ENCODE data around the gene VPS50.

Gene VPS50

DNA sequence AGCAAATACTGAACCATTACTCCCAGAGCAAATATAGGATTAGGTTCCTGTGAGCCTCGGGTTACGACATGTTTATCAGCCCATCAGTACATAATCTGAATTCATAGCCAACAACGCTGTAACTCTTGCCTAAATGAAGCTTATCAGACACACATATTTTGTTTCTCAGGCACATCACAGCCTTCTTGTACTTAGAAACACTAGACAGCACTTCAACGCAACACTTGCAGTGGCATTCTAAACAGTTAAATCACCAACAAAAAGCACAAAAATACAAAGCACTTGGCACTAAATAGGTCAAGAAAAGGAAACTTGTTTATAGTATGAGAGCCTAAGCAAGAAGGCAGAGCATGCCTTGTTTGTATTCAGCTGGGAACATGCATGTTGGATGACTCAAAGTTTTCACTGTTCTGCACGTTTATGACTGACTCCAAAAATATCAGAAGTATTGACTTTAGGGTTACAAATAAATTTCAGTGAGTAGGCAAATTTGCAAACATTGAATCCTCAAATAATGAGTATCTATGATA, 75.0 kb downstream of the VPS50 start:
- H3K27ac ChIP-seq (ENCODE audit: low read depth, low read length): no peak overlapping the region
- H3K9me2 ChIP-seq (replicated peaks; ENCODE audit: control insufficient read depth, low read length): no peaks in the 10 kb centered on the region
- no peaks in the 10 kb centered on the region for H3K9me3 ChIP-seq (ENCODE audit: control insufficient read depth, insufficient read depth, low read length)
- no peaks in the 10 kb centered on the region for H3K27me3 ChIP-seq (ENCODE audit: control insufficient read depth, low read length)
- no peaks in the 10 kb centered on the region for H3K4me1 ChIP-seq (ENCODE audit: control insufficient read depth, low read length)
- TF ChIP-seq CTCF (IDR thresholded peaks at IDR 0.05; ENCODE audit: low read depth, low read length, poor library complexity, severe bottlenecking) (no peak), EZH2phosphoT487 (IDR thresholded peaks at IDR 0.05; ENCODE audit: borderline replicate concordance, low read length) (no peak)
- no peaks in the 10 kb centered on the region for H3K79me2 ChIP-seq (ENCODE audit: control insufficient read depth, low read length)
- H3F3A ChIP-seq (ENCODE audit: control insufficient read depth, insufficient read depth): no peaks in the 10 kb centered on the region
- H4K20me1 ChIP-seq (ENCODE audit: control insufficient read depth, insufficient read depth, low read depth, low read length): no peaks in the 10 kb centered on the region
- H3K4me2 ChIP-seq (ENCODE audit: low read length): no peak overlapping the region
- no peak overlapping the region for H3K4me3 ChIP-seq (ENCODE audit: low read length)
- H3K36me3 ChIP-seq (ENCODE audit: control insufficient read depth, low read length): no peaks in the 10 kb centered on the region

- Histone ChIP-seq H3K27ac (ENCODE audit: low read depth, low read length) (no peak overlapping the region), H3K79me2 (ENCODE audit: control insufficient read depth, low read length) (no peaks in the 10 kb centered on the region), H3K9me2 (replicated peaks; ENCODE audit: control insufficient read depth, low read length) (no peaks in the 10 kb centered on the region), H3K27me3 (ENCODE audit: control insufficient read depth, low read length) (no peaks in the 10 kb centered on the region), H3K4me2 (ENCODE audit: low read length) (no peak overlapping the region), H3K4me3 (ENCODE audit: low read length) (no peak overlapping the region), H3K9me3 (ENCODE audit: control insufficient read depth, insufficient read depth, low read length) (no peaks in the 10 kb centered on the region), H3F3A (ENCODE audit: control insufficient read depth, insufficient read depth) (no peaks in the 10 kb centered on the region), H3K4me1 (ENCODE audit: control insufficient read depth, low read length) (no peaks in the 10 kb centered on the region), H3K36me3 (ENCODE audit: control insufficient read depth, low read length) (peaks cover 3% of the 10 kb centered on the region; the same call in 1 of the 2 replicates), H4K20me1 (ENCODE audit: control insufficient read depth, insufficient read depth, low read depth, low read length) (no peaks in the 10 kb centered on the region)
- TF ChIP-seq CTCF (IDR thresholded peaks at IDR 0.05; ENCODE audit: low read depth, low read length, poor library complexity, severe bottlenecking): no peak
- no peak for TF ChIP-seq EZH2phosphoT487 (IDR thresholded peaks at IDR 0.05; ENCODE audit: borderline replicate concordance, low read length)
These were observed 75.8 kb downstream of the VPS50 start for GRCh38 chr7:93307943-93308342.

GRCh38 chr7:93310346-93310745, 78.2 kb downstream of the VPS50 start:
- Histone ChIP-seq H3K4me3 (ENCODE audit: low read length) (no peak overlapping the region), H3K9me2 (replicated peaks; ENCODE audit: control insufficient read depth, low read length) (no peaks in the 10 kb centered on the region), H3K27ac (ENCODE audit: low read depth, low read length) (no peak overlapping the region), H3K27me3 (ENCODE audit: control insufficient read depth, low read length) (no peaks in the 10 kb centered on the region), H3K4me1 (ENCODE audit: control insufficient read depth, low read length) (no peaks in the 10 kb centered on the region), H3K36me3 (ENCODE audit: control insufficient read depth, low read length) (peaks cover 3% of the 10 kb centered on the region; the same call in 1 of the 2 replicates), H3K4me2 (ENCODE audit: low read length) (no peak overlapping the region), H3K9me3 (ENCODE audit: control insufficient read depth, insufficient read depth, low read length) (no peaks in the 10 kb centered on the region), H4K20me1 (ENCODE audit: control insufficient read depth, insufficient read depth, low read depth, low read length) (no peaks in the 10 kb centered on the region), H3F3A (ENCODE audit: control insufficient read depth, insufficient read depth) (no peaks in the 10 kb centered on the region), H3K79me2 (ENCODE audit: control insufficient read depth, low read length) (no peaks in the 10 kb centered on the region)
- TF ChIP-seq CTCF (IDR thresholded peaks at IDR 0.05; ENCODE audit: low read depth, low read length, poor library complexity, severe bottlenecking) (no peak), EZH2phosphoT487 (IDR thresholded peaks at IDR 0.05; ENCODE audit: borderline replicate concordance, low read length) (no peak)

Measured in DOHH2 (cell line).